ENCODE data around the gene LOC101059915.

GRCh38 chrX:71650333-71650969 is 16.9 kb upstream of the LOC101059915 start:
- TF ChIP-seq POLR2AphosphoS5 (IDR thresholded peaks at IDR 0.05) (no peak), CTCF (IDR thresholded peaks at IDR 0.05) (no peak), EP300 (IDR thresholded peaks at IDR 0.05) (no peak), POLR2A (IDR thresholded peaks at IDR 0.05; ENCODE audit: low read depth) (no peak)
